Motor neuron (in vitro differentiated cells): Measurements from ENCODE around the gene CCND2. TPM values are rescaled to one million over a fixed set of nuclear protein-coding genes. Genes with fewer than 3 reads are reported as not detected.

ENCODE experiments used
- ATAC-seq, 8 experiments: fragments of 200-7000 bp; cut with Tn5 transposase; replicated peaks in 6 of 8; 2 replicates each; pipeline ENCODE4 v1.8.0; 2021; ENCODE audit warnings: mild to moderate bottlenecking in 8 of 8, moderate library complexity in 8 of 8
- H3K27ac ChIP-seq, 2 donors: fragments of 250-450 bp; sonication (Bioruptor Pico); 2 replicates each; pipeline ENCODE4 v1.9.0; 2021; ENCODE audit warnings: antibody characterized with exemption in 2 of 2, mild to moderate bottlenecking in 2 of 2, moderate library complexity in 1 of 2
- H3K4me1 ChIP-seq, 2 donors: fragments of 250-450 bp; sonication (Bioruptor Pico); replicated peaks in 1 of 2; 2 replicates each; pipeline ENCODE4 v1.6.1; 2021; ENCODE audit warnings: antibody characterized with exemption in 2 of 2, mild to moderate bottlenecking in 2 of 2, moderate library complexity in 1 of 2
- H3K4me3 ChIP-seq, 5 donors: fragments of 250-450 bp; sonication (Bioruptor Pico); 2 replicates each; pipeline ENCODE4 v1.9.0; 2021; ENCODE audit warnings: antibody characterized with exemption in 5 of 5, mild to moderate bottlenecking in 5 of 5, moderate library complexity in 4 of 5
- WGBS, 10 experiments: fragments of 450-650 bp; shearing (Covaris generic); methylation state at CpG; one replicate each; pipeline ENCODE4 v1.0.0; 2022; 5-methylcytosine and 5-hydroxymethylcytosine counted together
- in situ Hi-C, 9 experiments: fragments of 400-800 bp; cut with MboI; loops; one replicate each; pipeline ENCODE4 v1.15.0; 2021; ENCODE audit warnings: low sequenced_read_pairs in 9 of 9, low pct_unique_long_range_greater_than_20kb in 2 of 9; ENCODE audit not compliant: unreplicated experiment in 9 of 9
- total RNA-seq, 8 experiments: library from RNA; unstranded; fragments of 300-600 nt; gene quantifications; 2 replicates each; pipeline versions ENCODE4 v1.2.3 to v1.2.4, GENCODE V29; 2022

Gene CCND2
- 100 to 1,000 TPM in 1 of 8 experiments, 10 to 100 TPM in 5, 1 to 10 TPM in 2; 1.3 to 350 (median 57.3) TPM for total RNA-seq

DNA sequence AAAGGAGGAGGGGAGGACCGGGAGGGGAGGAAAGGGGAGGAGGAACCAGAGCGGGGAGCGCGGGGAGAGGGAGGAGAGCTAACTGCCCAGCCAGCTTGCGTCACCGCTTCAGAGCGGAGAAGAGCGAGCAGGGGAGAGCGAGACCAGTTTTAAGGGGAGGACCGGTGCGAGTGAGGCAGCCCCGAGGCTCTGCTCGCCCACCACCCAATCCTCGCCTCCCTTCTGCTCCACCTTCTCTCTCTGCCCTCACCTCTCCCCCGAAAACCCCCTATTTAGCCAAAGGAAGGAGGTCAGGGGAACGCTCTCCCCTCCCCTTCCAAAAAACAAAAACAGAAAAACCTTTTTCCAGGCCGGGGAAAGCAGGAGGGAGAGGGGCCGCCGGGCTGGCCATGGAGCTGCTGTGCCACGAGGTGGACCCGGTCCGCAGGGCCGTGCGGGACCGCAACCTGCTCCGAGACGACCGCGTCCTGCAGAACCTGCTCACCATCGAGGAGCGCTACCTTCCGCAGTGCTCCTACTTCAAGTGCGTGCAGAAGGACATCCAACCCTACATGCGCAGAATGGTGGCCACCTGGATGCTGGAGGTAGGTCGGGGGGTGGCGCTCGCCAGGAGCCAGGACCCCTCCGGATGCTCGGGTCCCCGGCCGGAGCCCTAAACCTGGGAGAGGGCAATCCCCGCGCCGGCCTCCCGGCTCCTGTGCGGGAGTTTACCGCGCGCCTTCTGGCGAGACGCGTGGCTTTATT, at the start of gene CCND2:
TSS of gene CCND2 (plus strand) at position 111 of the 744 bp plus-strand sequence. CDS start at position 390, 279 bp downstream.
- Histone ChIP-seq H3K27ac (peak within 1 kb of the TSS; percentile 61 to 94), H3K4me3 (peak within 1 kb of the TSS; percentile 69 to 89 (median 78)), H3K4me1 (peaks cover 25 to 37% of the 10 kb centered on the region in 2 donors)
- peak; percentile 24 to 52 (median 45) for ATAC-seq
- 0 to 20% (median 0%) methylated on average over 1 to 22 of the region's 52 CpGs; no CpG with 5 or more reads in 5 of the 10 experiments for WGBS, 10 experiments
- in situ Hi-C loops, result loop anchor here in 1 of 9 experiments (10.0 kb wide), 1 partner anchor 389 kb away; no protein-coding TSS in a partner anchor

DNA sequence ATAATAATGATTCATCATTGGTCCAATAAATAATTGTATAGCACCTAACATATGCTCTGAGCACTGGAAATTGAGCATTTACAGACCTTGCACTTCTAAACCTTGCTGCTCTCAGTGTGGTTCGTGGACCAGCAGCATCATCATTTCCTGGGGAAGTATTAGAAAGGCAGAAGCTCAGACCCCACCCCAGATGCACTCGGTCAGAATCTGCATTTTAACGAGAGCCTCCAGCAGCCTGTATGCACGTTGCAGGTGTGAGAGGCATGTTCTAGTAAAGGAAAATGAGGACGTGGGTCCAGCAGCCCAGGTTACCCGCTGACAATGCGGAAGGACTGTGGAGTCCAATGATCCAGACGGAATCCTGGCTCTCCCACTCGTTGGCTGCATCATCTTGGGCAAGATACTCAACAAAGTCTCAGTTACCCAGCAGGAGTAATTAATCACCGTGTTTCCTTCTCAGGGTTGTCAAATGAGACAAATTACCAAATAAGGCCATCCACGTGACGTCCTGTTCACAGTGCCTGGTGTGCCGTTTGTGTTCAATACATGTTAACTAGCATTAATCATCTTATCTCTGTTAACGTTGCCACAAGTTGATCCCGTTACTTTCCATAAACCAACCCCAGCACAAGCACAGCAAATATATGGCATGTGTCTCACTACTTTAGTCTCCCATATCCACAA, 49.2 kb upstream of the CCND2 start:
- no peaks in the 10 kb centered on the region for H3K4me1 ChIP-seq
- WGBS, 10 experiments, result 16 to 90% (median 79%) methylated on average over 1 to 15 of the region's 15 CpGs; no CpG with 5 or more reads in 1 of the 10 experiments
- no peak for ATAC-seq
- in situ Hi-C loops, result no loop called here
- no peak overlapping the region for H3K27ac ChIP-seq
- H3K4me3 ChIP-seq, result no peak overlapping the region

DNA sequence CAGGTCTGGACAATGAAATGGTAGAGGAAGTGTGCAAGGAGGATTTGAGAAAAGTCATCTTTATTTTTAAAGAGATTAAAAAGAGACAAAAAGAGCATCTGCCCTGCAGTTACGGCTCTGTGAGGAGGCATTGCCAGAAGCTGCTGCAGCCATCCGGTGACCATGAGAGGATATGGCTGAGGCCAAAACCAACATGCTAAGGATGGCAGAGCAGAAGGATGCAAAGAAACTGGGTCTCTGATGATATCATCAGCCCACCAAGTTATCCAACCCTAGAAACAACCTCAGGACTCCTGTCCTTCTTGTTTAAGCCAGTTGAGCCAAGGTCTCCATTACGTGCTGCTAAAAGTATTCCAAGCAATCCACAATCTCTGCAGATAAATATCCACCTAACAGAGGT, 48.0 kb upstream of the CCND2 start:
- 0 to 100% (median 82%) methylated on average over 1 to 3 of the region's 3 CpGs; no CpG with 5 or more reads in 3 of the 10 experiments for WGBS, 10 experiments
- H3K27ac ChIP-seq, result no peak overlapping the region

DNA sequence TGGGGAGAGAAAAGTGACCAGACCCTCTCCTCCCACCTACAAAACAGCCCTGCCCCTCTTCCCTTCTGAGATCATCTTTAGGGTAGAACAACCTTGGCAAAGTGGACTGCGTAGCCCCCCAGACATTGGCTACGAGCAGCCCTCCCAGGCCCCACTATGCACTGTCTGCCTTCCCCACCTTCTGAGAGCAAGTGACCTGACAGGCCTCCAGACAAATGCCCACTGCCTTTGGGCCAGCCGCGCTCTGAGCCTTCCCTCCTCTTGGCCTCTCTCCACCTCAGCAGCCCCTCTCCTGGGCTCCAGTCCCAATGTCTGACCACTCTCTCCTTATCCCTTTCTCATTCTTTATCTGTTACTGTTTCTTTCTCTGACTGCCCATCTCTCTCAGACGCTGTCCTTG, 46.5 kb upstream of the CCND2 start:
- Histone ChIP-seq H3K4me1 (no peaks in the 10 kb centered on the region), H3K27ac (no peak overlapping the region), H3K4me3 (no peak overlapping the region)
- in situ Hi-C loops, result no loop called here
- ATAC-seq, result no peak
- 0 to 100% (median 82%) methylated on average over 1 to 4 of the region's 5 CpGs; no CpG with 5 or more reads in 2 of the 10 experiments for WGBS, 10 experiments

More for the DNA sequence above, 48.0 kb upstream of the CCND2 start:
- in situ Hi-C loops, result no loop called here
- Histone ChIP-seq H3K4me1 (no peaks in the 10 kb centered on the region), H3K4me3 (no peak overlapping the region)
- no peak for ATAC-seq

DNA sequence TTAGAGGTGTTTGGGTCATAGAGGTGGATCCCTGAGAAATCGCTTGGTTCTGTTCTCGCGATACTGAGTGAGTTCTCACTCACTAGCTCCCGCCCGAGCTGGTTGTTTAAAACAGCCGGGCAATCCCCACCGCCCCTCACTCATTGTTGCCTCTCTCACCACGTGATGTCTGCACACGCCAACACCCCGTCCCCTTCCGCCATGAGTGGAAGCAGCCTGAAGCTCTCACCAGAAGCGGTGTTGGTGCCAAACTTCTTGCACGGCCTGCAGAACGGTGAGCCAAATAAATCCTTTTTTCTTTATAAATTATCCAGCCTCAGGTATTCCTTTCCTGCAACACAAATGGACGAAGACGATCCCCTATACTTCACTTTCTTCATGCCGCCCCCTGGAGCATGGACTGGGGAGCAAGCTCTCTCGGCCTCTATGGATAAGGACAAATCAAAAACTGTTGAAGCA, 45.4 kb upstream of the CCND2 start:
- WGBS, 10 experiments, result 21 to 100% (median 84%) methylated on average over 1 to 10 of the region's 18 CpGs; no CpG with 5 or more reads in 1 of the 10 experiments
- ATAC-seq, result no peak
- H3K4me3 ChIP-seq, result no peak overlapping the region

DNA sequence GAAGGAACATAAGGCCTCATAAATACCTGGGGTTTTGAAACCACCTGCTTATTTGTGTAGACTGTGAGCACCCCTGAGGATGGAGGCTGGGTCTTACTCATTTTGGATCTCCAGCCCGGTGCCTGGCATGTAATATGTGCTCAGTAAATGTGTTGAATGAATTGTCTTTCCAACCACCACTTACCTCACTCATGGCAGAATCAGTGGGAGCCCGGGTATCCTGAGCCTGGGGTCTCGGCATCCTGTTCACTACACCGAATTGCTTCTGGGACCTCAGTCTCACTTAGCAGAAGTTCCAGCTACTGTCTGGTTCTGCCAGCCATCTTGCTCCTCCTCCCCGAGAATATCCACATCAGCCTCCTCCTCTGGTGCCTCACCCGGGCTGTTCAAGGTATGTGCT, 43.0 kb upstream of the CCND2 start:
- no peak for ATAC-seq
- H3K4me1 ChIP-seq, result no peaks in the 10 kb centered on the region
- H3K27ac ChIP-seq, result no peak overlapping the region
- 20 to 78% (median 57%) methylated on average over 1 to 6 of the region's 6 CpGs; no CpG with 5 or more reads in 4 of the 10 experiments for WGBS, 10 experiments
- no peak overlapping the region for H3K4me3 ChIP-seq
- in situ Hi-C loops, result no loop called here

More for the DNA sequence above, 45.4 kb upstream of the CCND2 start:
- in situ Hi-C loops, result no loop called here
- Histone ChIP-seq H3K4me1 (no peaks in the 10 kb centered on the region), H3K27ac (no peak overlapping the region)

DNA sequence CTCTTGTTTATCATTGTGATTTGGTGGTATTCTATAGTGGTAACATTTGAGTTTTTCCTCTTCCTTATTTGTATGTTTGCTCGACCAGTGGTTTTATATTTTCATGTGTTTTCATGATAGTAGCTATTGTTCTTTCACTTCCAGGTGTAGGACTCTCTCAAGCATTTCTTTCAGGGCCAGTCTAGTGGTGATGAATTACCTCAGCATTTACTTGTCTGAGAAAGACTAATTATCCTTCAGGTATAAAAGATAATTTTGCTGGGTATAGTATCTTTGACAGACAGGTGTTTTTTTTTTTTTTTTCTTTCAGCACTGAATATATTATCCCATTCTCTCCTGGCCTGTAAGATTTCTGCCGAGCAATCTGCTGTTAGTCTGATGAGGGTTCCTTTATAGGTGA, 35.0 kb upstream of the CCND2 start:
- ATAC-seq, result no peak
- Histone ChIP-seq H3K27ac (no peak overlapping the region), H3K4me1 (no peaks in the 10 kb centered on the region), H3K4me3 (no peak overlapping the region)
- 4 to 73% (median 37%) methylated on average over 1 to 2 of the region's 2 CpGs for WGBS, 10 experiments
- in situ Hi-C loops, result no loop called here

DNA sequence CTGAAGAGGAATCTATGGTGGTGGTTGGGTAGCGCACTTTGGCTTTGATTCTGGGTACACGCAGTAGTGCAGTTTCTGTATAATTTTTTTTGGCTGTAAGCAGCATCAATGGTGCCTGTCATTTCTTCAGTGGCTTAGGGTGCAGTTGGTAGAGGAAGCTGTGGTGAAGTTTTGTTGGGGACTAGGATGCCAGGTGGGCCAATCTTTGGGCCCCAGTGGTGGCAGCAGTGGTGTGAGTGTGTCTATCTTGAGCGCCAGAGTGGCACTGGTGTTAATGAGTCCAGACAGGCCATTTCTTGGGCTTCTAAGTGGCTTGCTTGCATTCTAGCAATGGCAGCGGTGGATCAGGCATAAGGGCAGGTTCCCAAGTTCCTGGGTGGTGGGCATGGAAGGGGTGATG, 33.8 kb upstream of the CCND2 start:
- in situ Hi-C loops, result no loop called here
- no peak overlapping the region for H3K27ac ChIP-seq
- no peak overlapping the region for H3K4me3 ChIP-seq
- H3K4me1 ChIP-seq, result no peaks in the 10 kb centered on the region
- 30 to 100% (median 88%) methylated on average over 2 to 4 of the region's 4 CpGs; no CpG with 5 or more reads in 1 of the 10 experiments for WGBS, 10 experiments
- ATAC-seq, result no peak

DNA sequence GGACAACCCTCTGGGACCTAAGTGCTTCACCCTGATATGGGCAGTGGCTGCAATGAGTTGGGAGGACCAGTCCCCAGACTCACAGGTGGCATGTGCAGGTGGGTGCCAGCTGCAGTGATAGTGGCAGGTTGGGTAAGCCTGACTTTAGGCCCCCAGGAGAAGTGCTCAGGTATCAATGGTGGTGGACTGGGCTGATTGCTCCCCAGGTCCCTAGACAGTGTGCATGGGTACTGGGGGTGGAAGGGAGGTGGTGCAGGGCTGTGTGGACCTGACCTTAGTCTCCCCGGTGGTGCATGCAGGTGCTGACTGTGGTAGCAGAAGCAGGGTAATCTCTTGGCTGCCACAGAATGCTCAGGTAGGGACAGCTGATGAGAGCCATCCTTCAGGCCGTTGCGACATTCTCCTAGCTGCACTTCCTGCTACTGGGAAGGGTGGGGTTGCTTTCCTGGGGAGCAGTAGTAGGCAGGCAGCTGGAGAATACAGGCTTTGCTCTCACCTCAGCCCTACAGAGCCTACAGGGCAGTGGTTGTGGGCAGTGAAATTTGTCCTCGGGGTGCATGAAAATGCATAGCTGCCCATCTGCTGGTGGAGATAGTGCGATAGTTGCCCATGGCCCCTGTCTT, 33.3 kb upstream of the CCND2 start:
- H3K4me1 ChIP-seq, result peaks cover 0 to 4% of the 10 kb centered on the region in 2 donors
- WGBS, 10 experiments, result 20 to 88% (median 36%) methylated on average over 1 to 4 of the region's 5 CpGs; no CpG with 5 or more reads in 4 of the 10 experiments
- no peak for ATAC-seq
- in situ Hi-C loops, result no loop called here
- no peak overlapping the region for H3K27ac ChIP-seq
- H3K4me3 ChIP-seq, result no peak overlapping the region

DNA sequence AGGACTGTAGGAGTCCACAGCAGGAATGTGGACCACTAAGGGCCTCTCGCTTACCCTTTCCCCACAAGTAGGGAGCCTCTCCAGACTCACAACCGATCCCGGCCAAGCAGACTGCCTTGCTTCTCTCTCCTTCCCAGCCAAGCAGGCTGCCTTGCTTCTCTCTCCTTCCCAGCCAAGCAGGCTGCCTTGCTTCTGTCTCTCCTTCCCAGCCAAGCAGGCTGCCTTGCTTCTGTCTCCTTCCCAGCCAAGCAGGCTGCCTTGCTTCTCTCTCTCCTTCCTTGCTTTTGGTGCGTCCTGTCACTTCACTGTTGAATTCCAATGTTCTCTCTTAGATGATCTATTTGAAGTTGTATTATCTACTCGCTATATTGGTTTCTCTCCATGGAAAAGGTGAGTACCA, 32.6 kb upstream of the CCND2 start:
- Histone ChIP-seq H3K4me1 (peaks cover 2 to 11% of the 10 kb centered on the region in 2 donors), H3K4me3 (no peak overlapping the region), H3K27ac (no peak overlapping the region)
- in situ Hi-C loops, result no loop called here
- 0 to 100% (median 82%) methylated on average over 2 to 5 of the region's 5 CpGs; no CpG with 5 or more reads in 3 of the 10 experiments for WGBS, 10 experiments
- ATAC-seq, result no peak

DNA sequence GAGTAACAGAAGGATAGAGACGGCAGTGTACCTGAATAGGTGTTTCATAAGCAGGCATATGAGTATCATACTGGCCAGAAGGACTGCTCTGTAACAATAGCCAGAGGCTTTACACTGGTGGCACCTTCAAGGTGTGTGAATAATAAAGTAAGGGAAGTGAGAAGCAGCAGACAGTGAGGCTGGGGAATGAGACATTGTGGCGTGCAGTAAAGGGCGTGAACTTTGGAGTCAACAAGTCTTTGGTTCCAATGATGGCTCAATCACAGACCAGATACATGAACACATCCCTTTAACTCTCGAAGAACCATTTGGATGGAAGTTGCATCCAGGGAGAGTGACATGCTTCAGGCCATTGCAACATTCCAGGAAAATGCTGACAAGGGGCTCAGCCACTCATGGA, 32.0 kb upstream of the CCND2 start:
- Histone ChIP-seq H3K4me3 (no peak overlapping the region), H3K4me1 (peaks cover 8 to 17% of the 10 kb centered on the region in 2 donors), H3K27ac (no peak overlapping the region)
- ATAC-seq, result no peak
- 5 to 95% (median 88%) methylated on average over 2 to 4 of the region's 4 CpGs; no CpG with 5 or more reads in 3 of the 10 experiments for WGBS, 10 experiments
- in situ Hi-C loops, result no loop called here

DNA sequence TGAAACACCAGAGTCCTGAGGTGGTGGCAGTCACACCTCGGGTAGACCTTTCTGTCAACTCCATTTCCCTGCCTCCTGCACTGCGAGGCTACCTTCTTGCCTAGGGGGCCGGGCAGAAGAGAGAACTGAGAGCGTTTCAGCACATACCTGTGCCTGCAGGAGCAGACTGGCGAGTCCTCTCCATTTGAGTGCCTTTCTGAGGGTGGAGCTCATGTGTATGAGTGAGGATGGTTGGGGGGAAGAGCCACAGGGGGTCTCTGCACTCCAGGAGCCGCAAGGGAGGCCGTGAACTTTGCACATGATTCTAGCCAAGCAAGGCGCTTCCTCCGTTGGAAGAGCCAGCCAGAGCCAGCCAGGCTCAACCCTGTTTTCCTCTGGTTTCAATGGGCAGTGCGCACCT, 31.0 kb upstream of the CCND2 start:
- Histone ChIP-seq H3K27ac (no peak overlapping the region), H3K4me1 (peaks cover 8 to 21% of the 10 kb centered on the region in 2 donors), H3K4me3 (no peak overlapping the region)
- in situ Hi-C loops, result no loop called here
- no peak for ATAC-seq
- WGBS, 10 experiments, result 60 to 82% (median 81%) methylated on average over 3 to 5 of the region's 10 CpGs; no CpG with 5 or more reads in 7 of the 10 experiments

DNA sequence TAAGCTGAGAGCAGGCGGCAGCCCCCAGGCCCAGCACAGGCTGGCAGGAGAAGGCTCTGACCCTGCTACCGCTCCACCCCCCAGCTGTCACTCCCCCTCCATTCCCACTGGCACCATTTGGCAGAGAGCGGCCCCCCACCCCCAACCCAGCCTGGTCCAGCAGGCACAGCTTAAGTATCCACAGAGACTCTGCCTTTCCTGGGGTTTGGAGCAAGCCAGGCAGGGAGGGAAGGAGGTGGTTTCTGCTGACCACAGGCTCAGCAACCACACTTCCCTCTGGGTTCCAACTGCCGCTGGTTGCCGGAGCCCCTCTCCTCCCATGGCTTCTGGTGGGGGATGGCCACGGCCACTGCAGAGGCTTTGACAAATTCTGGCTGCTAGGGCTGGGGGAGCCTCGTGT, 30.5 kb upstream of the CCND2 start:
- no peak for ATAC-seq

More for the DNA sequence above, 30.5 kb upstream of the CCND2 start:
- Histone ChIP-seq H3K4me1 (peaks cover 8 to 21% of the 10 kb centered on the region in 2 donors), H3K27ac (no peak overlapping the region), H3K4me3 (no peak overlapping the region)
- in situ Hi-C loops, result no loop called here
- WGBS, 10 experiments, result 0 to 20% methylated on average over 1 of the region's 7 CpGs; no CpG with 5 or more reads in 8 of the 10 experiments
